PC-3 (cell line): Measurements from ENCODE around the gene SRD5A2.

Source experiments
- CTCF ChIP-seq: fragments of 300-600 bp; sonication (generic); conservative IDR thresholded peaks from 2 replicates; pipeline ENCODE4 v1.5.1; 2017; ENCODE audit warnings: antibody characterized with exemption, low read depth, mild to moderate bottlenecking, low read length
- EZH2 ChIP-seq: fragments of 300-600 bp; sonication (generic); IDR thresholded peaks from one replicate; pipeline ENCODE4 v1.6.1; 2017; ENCODE audit warnings: antibody characterized with exemption, mild to moderate bottlenecking, low read length; ENCODE audit not compliant: unreplicated experiment
- EZH2phosphoT487 ChIP-seq: fragments of 300-600 bp; sonication (generic); IDR thresholded peaks from 2 replicates; pipeline ENCODE4 v1.6.1; 2018; ENCODE audit warnings: mild to moderate bottlenecking, antibody characterized with exemption, low read length, borderline replicate concordance

- no peak for TF ChIP-seq CTCF
- TF ChIP-seq EZH2phosphoT487, result no peak
- no peak for TF ChIP-seq EZH2
Measured at GRCh38 chr2:31578316-31578715, 2.4 kb downstream of the SRD5A2 start.
